Inflammatory macrophage treated with lipopolysaccharide for 1 hour (primary cell): ENCODE results near the gene OARD1.

Source experiments
- DNase-seq, 2 donors: peaks; one replicate each; pipeline ENCODE4 v3.0.0-alpha.2; 2020 to 2022

OARD1 gene

DNA sequence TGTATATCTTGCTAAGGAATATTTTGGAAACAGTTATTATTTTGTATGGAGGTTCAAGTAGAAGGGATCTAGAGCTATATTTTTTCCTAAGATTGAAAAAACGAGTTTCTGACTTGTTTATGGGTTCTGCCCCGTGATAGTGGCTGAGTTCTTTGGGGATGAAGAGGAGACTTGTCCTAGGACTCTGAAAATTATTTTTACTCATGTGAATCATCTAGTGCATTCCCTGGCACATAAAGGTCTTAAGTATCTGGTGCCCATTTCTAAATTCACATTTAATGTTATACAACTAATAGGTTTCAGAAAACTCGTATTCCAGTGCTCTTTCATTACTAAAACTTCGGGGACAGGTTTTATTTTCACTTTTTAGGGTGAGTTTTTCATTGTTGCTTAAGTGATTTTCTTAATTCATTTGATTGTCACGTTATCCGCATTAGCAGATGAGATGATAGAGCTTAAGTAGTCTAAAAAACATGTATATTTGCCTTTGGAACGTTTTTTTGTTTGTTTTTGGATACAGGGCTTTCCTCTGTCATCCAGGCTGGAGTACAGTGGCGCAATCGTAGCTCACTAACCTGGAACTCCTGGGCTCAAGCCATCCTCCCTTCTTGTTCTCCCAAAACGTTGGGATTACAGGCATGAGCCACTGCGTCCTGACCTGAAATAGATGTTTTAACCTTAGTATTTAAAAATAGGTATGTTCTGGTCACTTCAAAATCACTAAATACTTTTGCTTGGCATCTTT lies 2.7 kb upstream of the OARD1 start:
- DNase-seq, result no peak

DNA sequence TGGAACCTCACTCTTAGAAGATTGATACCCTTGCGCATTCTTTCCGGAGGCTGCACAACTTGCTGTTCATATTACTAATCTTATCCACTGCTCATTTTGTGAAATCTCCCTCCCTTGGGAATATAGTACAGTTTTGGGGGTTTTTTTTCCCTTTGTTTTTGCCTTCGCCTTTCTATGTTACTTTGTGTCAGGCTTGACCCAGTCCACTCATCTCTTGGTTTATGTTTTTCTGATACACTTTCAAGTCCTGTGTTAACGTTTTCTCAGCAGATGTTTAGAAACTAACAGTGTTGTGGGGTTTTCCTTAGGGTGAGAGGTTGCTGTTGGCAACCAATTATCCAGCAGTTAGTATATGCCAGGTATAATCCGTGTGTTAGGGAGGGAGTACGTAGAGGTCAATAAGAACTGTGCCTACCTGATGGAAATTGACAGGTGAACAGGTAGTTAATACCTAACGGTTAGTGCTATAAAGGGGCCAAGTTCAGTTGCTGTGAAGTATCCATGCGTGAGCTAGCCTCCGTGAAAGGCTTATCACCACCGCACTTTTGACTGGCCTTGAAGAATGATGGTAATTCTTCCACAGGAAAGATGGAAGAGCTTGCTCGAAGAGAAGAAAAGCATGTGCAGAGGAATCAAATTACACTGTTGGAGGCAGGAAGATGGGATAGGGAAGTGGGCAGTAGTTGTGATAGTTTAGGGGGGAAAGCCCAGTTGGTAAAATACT lies 2.0 kb upstream of the OARD1 start:
- DNase-seq, result peak in 1 of 2 donors; percentile 16

DNA sequence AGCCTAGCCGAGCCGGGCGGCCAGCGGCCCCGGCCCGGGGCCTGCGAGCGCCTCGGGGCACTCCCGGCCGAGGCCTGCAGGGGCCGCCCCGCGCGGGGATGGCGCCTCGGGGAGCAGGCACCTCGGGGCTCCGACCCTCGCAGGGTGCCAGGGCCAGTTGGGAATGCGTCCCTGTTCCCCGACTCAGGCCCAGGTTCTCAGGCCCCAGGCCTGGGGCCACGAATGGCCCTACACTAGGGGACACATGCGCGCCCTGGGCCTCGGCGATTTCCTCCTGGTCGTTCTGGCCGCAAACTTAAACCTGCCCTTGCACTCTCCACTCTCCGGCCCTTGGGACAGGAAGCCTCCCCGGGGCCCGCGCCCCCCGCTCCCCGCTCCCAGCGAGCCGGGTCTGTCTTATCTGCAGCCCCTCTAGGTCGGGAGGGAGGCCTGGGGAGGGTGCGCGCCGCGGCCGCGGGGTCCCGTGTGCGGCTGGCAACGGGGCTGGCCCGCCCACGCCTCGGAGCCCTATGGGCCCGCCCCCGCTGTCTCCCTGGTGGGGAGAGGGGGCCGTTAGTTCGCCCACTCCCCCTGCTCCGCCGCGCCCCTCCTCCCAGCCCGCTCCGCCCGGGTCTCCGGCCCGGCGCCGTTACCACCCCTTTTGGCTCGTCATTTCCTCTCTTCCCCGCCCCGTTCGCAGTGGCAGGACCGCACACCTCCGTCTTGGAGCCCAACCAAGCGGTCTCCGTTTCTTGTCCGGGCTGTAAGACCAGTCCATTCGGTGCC lies 1.2 kb upstream of the OARD1 start:
- DNase-seq, result peak; percentile 48 to 69

DNA sequence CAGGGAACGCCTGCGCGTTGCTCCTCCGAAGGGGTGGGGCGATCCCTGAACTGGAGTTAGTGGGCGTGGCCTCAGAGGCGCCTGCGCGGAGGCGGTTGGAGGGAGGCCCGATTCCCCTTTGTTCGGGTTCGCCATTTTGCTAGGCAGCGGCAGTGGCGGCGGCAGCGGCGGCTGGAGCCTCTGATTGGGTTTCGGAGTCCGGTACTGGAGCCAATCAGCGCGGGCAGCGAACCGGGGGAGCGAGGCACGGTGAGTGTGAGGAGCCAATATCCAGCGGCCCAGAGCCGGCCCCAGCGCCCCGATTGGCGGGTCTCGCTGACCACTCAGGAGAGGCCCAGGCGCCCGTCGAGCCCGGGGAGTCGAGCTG lies 663 bp upstream of the OARD1 start, which contains the start of gene NFYA:
TSS of gene NFYA (plus strand) at position 139 of the 367 bp plus-strand sequence. CDS start 6,116 bp downstream, outside the sequence.
- no peak for DNase-seq

DNA sequence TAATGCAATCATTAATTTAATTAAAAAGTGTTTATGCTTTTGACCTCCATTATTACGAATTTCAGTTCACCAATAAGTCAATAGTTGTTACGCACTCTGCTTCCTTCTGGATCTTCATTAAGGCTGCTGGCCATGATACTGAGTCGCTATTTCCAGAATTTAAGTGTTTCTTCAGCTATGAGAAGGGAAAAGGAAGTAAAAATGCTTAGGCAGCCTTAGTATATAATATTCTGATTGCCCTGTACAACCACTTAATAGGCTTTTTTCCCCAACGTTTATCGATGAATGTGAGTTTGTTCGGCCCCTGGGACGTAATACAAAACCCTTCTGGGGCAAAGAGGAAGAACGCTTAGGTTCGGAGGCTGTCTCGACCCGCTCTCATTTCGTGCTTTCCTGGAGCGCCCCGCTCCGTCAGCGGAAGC lies 644 bp downstream of the OARD1 start:
- no peak for DNase-seq

DNA sequence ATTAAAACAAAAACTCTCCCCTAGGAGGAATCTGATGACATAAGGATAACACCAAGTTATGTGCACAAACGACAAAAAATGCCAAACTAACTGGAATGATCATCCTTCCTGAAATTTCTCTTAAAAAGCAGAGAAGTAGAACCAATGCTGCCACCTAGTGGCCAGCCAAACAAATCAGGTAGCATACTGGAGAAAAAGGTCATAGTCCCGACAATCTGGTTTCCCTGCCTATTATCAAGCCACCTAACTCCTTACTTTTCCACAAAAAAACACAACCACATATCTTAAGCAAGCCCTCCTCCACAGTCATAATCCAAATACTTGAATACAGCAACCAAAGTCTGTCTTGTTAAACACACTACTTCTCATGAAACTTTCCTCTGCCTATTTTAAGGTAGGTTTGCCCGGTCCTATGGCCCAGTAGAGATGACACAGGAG lies 5.3 kb downstream of the OARD1 start:
- DNase-seq, result peak; percentile 59 to 82

DNA sequence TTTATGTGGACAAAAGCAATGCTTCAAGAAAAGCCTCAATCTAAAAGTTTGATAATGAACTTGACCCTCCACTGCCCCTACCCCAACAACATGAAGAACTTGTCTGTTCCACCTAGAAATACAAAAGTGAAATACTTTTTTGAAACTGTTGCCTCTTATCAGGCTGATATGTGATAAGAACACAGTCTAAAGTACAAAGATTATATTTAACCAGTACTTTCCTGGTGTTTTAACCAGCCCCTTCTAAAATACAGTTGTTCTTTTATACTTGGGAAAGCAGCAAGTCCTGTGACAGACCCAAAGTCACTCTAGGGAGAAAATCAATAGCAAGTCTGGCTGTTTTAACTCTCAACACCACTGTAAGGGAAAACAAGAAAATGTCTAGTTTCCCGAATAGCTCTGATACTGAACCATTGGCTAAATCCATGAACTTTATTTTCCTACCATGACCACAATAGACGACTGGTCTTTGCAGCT lies 6.6 kb downstream of the OARD1 start:
- DNase-seq, result no peak

DNA sequence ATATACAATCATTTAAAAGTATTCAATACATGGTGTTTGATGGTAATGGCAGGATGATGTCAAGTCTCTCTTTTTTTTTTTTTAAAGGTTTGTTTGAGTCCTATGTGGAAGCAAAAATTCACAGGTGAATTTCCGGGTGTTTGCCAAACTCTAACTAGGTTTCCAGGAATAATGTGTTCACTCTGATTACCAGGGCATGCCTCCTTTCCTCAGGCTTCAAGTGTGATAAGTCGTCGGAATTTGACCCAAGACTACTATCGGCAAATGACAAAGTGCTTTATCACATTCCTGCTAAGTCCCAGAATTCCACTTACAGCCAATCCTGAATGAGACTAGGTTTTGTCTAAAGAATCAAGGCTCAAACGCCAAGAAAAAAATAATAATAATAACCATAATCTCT lies 7.3 kb downstream of the OARD1 start:
- DNase-seq, result no peak

DNA sequence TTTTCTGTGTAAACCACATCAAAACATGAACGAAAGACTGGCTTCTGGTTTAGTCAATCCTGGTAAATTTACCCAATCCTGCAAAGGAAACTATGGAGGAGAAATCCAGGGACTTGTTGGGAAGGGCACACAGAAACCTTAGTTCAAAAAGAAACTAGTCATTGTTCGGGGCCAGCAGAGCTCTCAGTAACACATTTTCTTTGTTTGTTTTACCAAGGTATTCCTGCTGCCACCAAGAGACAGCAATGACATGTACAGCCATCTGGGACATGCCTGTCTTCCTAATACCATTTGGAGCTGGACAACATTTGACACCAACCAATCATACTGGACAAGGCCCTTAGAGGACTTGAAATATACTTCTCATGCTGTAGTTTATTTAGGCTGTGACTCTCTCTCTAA lies 8.3 kb downstream of the OARD1 start:
- DNase-seq, result no peak

DNA sequence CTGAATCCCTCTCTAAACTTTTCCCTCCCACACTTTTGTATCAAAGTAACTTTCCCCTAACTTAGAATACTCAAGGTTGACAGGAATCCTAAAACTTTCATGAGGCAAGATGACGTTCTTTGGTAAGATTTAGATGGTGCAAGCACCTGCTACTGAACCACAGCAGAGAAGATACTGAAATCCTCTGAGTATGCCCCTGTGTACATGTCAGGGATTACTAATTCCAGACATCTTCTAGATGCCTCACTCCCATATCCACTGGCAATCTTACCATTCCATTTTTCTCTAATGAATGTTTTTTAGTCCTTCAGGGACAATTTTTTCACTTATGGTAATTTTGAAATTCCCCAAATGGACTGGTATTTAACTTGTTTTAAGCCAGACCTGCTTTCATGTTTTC lies 10.1 kb downstream of the OARD1 start:
- DNase-seq, result no peak

DNA sequence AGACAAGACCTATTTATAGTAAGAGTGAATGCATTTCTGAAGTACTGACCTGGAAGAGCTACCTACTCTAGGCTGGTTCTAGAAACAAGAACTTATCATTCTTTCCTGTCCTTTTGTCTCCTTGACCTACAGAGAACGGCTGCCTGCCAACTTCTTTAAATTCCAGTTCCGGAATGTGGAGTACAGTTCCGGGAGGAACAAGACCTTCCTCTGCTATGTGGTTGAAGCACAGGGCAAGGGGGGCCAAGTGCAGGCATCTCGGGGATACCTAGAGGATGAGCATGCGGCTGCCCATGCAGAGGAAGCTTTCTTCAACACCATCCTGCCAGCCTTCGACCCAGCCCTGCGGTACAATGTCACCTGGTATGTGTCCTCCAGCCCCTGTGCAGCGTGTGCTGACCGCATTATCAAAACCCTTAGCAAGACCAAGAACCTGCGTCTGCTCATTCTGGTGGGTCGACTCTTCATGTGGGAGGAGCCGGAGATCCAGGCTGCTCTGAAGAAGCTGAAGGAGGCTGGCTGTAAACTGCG lies 10.9 kb downstream of the OARD1 start:
- no peak for DNase-seq

DNA sequence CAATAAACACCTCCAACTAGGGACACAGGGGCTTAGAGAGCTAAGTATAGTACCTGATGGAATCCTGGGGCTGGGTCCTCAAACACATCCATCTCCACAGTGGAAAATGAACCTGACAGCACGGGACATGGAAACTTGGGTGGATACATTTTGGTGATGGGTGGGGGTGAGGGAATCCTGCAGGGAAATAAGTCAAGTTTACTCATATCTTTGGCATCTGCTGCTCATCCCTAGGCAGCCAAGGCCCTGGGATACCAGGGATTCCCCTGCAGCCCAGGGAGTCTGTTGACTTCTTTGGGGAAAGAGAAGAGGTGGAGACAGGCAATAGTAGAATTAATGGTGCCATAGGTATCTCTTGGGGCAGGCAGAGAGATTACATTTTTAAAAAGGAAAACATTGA lies 12.6 kb downstream of the OARD1 start:
- DNase-seq, result no peak

DNA sequence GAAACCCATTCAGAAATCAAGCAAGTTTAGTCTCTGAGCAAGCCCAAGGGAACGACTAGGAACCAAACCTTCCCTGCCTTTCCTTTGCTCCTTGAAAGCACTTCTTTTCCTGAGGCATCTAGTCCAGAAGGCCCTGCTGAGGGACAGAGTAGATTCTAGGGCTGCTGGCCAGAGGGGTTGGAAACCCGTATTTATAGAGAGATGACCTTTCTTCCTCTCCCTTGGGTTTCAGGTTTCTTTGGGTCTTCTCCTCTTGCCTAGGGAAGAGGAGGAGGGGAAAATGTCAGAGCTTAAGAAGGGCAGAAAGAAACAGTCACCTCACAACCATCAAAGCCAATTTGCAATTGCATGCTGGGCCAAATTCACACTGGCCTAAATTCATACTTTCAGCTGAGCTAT lies 13.4 kb downstream of the OARD1 start:
- DNase-seq, result no peak

DNA sequence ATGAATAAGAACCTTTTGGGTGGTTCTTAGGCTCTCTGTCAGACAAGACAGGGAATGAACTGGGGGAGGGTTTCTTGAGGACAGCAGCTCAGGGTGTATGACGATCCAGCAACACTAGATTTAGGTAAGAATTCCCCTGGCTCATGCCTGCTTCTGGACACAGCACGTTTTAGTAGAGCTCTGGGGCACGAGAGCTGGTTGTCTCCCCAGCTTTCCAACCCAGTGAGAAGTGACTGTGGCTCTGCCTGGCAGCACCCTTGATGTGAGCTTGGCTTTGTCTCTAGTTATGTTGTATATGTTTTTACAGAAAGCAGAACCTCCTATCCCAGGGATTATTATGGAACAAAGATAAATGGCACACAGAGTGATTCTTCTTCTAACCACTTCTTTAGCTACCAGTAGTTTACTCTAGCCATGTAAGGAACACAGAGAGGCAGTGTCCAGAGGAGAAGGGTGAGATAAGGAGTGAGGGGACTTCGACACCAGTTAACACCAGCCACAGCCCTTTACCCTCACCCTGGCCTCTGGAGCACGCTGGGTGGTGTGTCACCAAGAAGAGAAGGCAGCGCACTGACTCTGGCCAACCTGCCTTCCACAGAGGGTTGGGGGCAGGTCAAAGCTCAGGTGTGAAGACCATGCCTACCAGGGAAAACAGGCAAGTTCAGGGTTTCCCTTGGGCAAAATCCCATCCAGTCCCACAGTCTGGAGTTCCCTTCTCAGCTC lies 15.2 kb downstream of the OARD1 start:
- DNase-seq, result no peak

DNA sequence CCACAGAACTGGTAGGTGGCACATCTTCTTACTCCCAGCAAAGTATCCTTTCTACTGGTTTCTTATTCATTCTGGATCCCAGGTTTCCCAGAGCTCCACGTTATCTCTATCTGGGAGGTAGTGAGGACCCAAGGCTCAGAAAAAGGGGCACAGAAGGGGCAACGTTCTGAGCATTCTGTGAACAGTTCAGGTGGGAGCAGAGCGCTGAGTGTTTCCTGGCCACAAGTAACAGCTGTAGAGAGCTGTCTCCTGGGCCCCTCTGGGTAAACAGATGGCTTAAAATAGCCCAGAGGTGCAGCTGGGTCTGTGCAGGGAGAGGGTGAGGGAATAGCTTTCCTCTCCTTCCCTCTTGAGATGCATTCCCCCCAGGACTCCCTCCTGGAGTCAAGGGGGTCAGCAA lies 17.0 kb downstream of the OARD1 start:
- DNase-seq, result no peak

DNA sequence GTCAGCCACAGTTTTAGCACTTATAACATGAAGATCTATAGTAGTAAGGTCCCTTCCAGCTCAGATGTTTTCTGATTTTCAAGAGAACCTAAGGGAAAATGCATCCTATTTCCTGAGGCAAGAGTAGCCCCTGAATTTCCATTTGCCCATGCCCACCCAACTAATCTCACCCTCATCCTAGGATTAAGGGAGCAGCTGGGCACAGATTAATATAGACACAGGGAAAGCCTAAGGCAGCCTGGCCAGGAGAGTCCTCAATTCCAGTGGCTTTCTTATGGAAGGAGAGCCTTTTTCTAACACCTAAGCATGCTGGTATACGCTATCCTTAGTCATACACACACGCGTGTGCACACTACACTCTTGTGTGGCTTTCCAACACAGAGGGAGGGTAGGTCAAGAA lies 17.6 kb downstream of the OARD1 start:
- DNase-seq, result no peak

DNA sequence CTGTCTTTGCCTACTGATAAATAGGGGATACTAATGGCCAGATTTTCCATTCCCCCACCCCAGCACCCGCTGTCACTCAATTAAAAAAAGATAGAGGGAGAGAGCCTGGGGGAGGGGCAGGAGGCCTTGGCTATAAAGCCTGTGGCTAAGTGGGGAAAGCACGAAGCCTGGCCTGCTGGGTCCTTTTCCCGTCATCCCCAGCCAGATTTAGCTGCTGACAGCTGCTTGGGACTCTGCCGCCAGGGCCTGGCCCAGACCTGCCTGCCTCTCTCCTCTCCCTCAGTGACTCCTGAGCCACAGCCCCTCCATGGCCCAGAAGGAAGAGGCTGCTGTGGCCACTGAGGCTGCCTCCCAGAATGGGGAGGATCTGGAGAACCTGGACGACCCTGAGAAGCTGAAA lies 19.1 kb downstream of the OARD1 start, which contains the start of gene APOBEC2:
TSS of gene APOBEC2 (plus strand) at position 162 of the 400 bp plus-strand sequence. CDS start at position 308, 146 bp downstream.
- DNase-seq, result no peak

DNA sequence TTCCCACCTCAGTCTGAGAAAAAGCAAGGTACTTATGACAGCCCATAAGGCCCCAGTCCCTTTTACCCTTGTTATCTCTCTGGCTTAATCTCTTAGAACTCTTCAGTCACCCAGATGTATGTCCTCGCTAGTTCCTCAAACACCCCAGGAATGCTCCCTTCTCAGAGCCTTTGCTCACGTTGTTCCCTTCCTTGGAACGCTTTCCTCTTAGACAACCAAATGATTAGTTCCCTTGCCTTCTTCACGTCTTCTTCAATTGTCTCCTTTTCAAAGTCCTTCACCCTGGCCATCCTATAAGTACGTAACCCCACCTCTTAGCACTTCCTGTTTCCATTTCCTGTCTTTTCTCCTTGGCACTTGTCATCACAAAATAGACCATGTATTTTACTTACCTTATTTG lies 20.3 kb downstream of the OARD1 start:
- peak in 1 of 2 donors; percentile 38 for DNase-seq

DNA sequence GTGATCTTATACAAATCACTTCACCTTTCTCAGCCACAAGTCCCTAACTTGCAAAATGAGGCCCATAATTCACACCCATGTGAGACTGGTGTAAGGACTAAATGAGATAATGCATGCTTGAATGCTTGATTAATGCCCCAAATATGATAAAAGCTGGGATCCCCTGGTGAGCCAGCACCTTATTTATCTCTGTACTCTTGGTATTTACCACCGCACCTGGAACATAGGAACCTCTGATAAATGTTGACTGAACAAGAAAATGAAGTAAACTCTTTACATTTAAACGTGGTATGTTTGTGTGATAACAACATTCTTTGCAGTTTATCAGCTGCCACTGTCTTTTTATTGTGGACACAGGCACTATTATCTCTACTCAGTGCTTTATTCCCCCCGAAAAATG lies 21.6 kb downstream of the OARD1 start:
- no peak for DNase-seq

DNA sequence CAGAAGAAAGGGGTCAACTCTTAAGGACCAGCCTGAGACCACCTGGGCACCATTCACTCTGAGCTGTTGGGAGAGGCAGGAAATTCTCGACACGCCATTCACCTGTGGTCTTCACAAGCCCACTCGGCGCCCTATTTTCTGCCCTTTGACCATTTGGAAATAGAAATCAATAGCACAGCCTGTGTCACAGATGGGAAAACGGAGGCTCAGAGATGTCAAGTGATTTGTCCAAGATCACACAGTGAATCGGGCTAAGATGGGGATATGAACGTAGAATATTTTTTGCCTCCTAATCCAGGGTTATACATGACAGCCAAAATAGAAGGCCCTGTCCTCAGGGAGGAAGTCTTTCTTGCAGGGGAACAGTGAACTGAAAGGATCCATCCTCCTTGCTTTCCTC lies 22.2 kb downstream of the OARD1 start:
- no peak for DNase-seq

DNA sequence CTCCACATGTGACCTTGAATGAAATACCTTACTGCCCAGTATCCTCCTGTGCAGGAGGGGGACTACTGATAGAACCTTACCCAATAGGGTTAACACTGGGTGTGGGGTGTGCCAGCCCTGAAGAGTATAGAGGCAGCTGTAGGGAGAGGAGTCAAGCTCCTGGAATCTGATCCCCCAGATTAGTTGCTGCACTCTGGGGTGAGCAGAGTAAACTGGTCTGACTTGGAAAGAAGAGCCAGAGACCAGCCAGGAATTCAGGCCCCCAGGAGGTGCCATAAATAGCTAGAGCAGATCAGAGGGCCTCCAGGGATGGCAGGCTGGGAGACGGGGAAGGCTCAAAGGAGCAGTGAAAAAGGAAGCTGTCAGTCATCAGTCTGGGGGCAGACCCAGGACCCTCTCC lies 22.6 kb downstream of the OARD1 start:
- DNase-seq, result no peak
